HEK293 (cell line): Measurements from ENCODE around the gene DENND1A.

ENCODE experiments used
- IKZF3 ChIP-seq: fragments of 450-650 bp; IDR thresholded peaks from 2 replicates; pipeline ENCODE4 v1.5.0; 2018; ENCODE audit warnings: missing biosample characterization, mild to moderate bottlenecking, missing genetic modification characterization, moderate library complexity
- REST ChIP-seq: fragments of 450-650 bp; formaldehyde crosslinking; IDR thresholded peaks from 2 replicates; pipeline ENCODE4 v1.5.1; 2016; ENCODE audit warnings: missing biosample characterization, missing genetic modification characterization
- TCF7L2 ChIP-seq: IDR thresholded peaks from 2 replicates; pipeline ENCODE4 v1.6.1; 2011; ENCODE audit warnings: low read depth, mild to moderate bottlenecking, inconsistent platforms, low read length, moderate library complexity, borderline replicate concordance
- ZBTB1 ChIP-seq: fragments of 450-650 bp; formaldehyde crosslinking; IDR thresholded peaks from 2 replicates; pipeline ENCODE4 v1.5.1; 2016; ENCODE audit warnings: missing biosample characterization, missing genetic modification characterization
- ZNF266 ChIP-seq: fragments of 450-650 bp; formaldehyde crosslinking; IDR thresholded peaks from 2 replicates; pipeline ENCODE4 v1.5.1; 2016; ENCODE audit warnings: missing biosample characterization, missing genetic modification characterization, low read depth
- ZNF394 ChIP-seq: fragments of 450-650 bp; formaldehyde crosslinking; IDR thresholded peaks from 2 replicates; pipeline ENCODE4 v1.5.1; 2016; ENCODE audit warnings: missing biosample characterization, missing genetic modification characterization, mild to moderate bottlenecking, moderate library complexity, borderline replicate concordance
- ZNF449 ChIP-seq: fragments of 450-650 bp; formaldehyde crosslinking; IDR thresholded peaks from 2 replicates; pipeline ENCODE4 v1.5.1; 2017; ENCODE audit warnings: missing biosample characterization, mild to moderate bottlenecking, missing genetic modification characterization, moderate library complexity
- ZNF585B ChIP-seq: fragments of 450-650 bp; formaldehyde crosslinking; IDR thresholded peaks from 2 replicates; pipeline ENCODE4 v1.5.1; 2016; ENCODE audit warnings: missing biosample characterization, missing genetic modification characterization
- ZNF830 ChIP-seq: fragments of 450-650 bp; IDR thresholded peaks from 2 replicates; pipeline ENCODE4 v1.5.0; 2018; ENCODE audit warnings: missing biosample characterization, missing genetic modification characterization, low read depth, mild to moderate bottlenecking, moderate library complexity

GRCh38 chr9:123941524-123942070, 11.7 kb upstream of the DENND1A start:
- TF ChIP-seq ZNF830 (tag by site-specific recombination) (no peak), REST (no peak), ZNF585B (no peak), TCF7L2 (no peak), ZNF266 (tag by site-specific recombination) (no peak), ZNF394 (tag by site-specific recombination) (no peak), ZNF449 (tag by site-specific recombination) (no peak), ZBTB1 (tag by site-specific recombination) (no peak), IKZF3 (tag by site-specific recombination) (no peak)
